ENCODE data around the gene NARS2. TPM values are rescaled to one million over a fixed set of nuclear protein-coding genes. Genes with fewer than 3 reads are reported as not detected.
A peak's percentile ranks its signal among the peaks of the same experiment; 100 is the strongest.

The NARS2 gene
- total and polyA plus RNA-seq, 9 donors: 13.2 to 24.5 (median 17.1) TPM

GRCh38 chr11:78425399-78426070, 149.1 kb downstream of the NARS2 start:
- Histone ChIP-seq H3K4me3 (no peak overlapping the region), H3K36me3 (no peaks in the 10 kb centered on the region), H3K9me3 (no peaks in the 10 kb centered on the region), H3K4me1 (ENCODE audit: insufficient read depth) (peaks cover 7% of the 10 kb centered on the region), H3K27ac (peak overlapping the region in 1 of 2 donors; percentile 5), H3K27me3 (no peaks in the 10 kb centered on the region)
- intact Hi-C loops (cut with DNase I): loop anchor here in 2 of 4 donors (10.0 kb wide), 2 partner anchors 139 to 281 kb away; no protein-coding TSS in a partner anchor
- 6 to 9% (median 7%) methylated on average over 4 of the region's 4 CpGs for WGBS, 3 donors
- no peak for DNase-seq
- no peak for TF ChIP-seq CTCF (IDR thresholded peaks at IDR 0.05)
- no peak for TF ChIP-seq EP300 (IDR thresholded peaks at IDR 0.05)
- TF ChIP-seq POLR2A (IDR thresholded peaks at IDR 0.05): no peak

GRCh38 chr11:78424334-78425270, 150.1 kb downstream of the NARS2 start:
- Histone ChIP-seq H3K4me1 (ENCODE audit: insufficient read depth) (peaks cover 12% of the 10 kb centered on the region), H3K36me3 (no peaks in the 10 kb centered on the region), H3K27ac (no peak overlapping the region), H3K9me3 (no peaks in the 10 kb centered on the region), H3K27me3 (no peaks in the 10 kb centered on the region), H3K4me3 (no peak overlapping the region)
- no peak for DNase-seq
- TF ChIP-seq POLR2A (IDR thresholded peaks at IDR 0.05) (no peak), EP300 (IDR thresholded peaks at IDR 0.05) (no peak), CTCF (IDR thresholded peaks at IDR 0.05) (no peak)
- intact Hi-C loops (cut with DNase I): loop anchor here in 2 of 4 donors (10.0 kb wide), 2 partner anchors 140 to 280 kb away; no protein-coding TSS in a partner anchor
- 52 to 62% (median 56%) methylated on average over 7 of the region's 7 CpGs for WGBS, 3 donors

- Histone ChIP-seq H3K27me3 (no peaks in the 10 kb centered on the region), H3K36me3 (no peaks in the 10 kb centered on the region), H3K4me3 (no peak overlapping the region), H3K4me1 (ENCODE audit: insufficient read depth) (peaks cover 12% of the 10 kb centered on the region), H3K27ac (no peak overlapping the region), H3K9me3 (no peaks in the 10 kb centered on the region)
- intact Hi-C loops (cut with DNase I): loop anchor here in 2 of 4 donors (10.0 kb wide), 2 partner anchors 142 to 278 kb away; no protein-coding TSS in a partner anchor
- TF ChIP-seq EP300 (IDR thresholded peaks at IDR 0.05): no peak
- no peak for TF ChIP-seq CTCF (IDR thresholded peaks at IDR 0.05)
- no peak for TF ChIP-seq POLR2A (IDR thresholded peaks at IDR 0.05)
- 63 to 69% (median 67%) methylated on average over 2 of the region's 2 CpGs for WGBS, 3 donors
- DNase-seq: no peak
Measured at GRCh38 chr11:78423241-78423640, 151.4 kb downstream of the NARS2 start.

GRCh38 chr11:78420796-78421209, 153.9 kb downstream of the NARS2 start:
- no peaks in the 10 kb centered on the region for H3K27me3 ChIP-seq
- H3K27ac ChIP-seq: no peak overlapping the region
- intact Hi-C loops (cut with DNase I): loop anchor here in 2 of 4 donors (10.0 kb wide), 2 partner anchors 144 to 276 kb away; no protein-coding TSS in a partner anchor
- TF ChIP-seq EP300 (IDR thresholded peaks at IDR 0.05) (no peak), POLR2A (IDR thresholded peaks at IDR 0.05) (no peak)
- peaks cover 8% of the 10 kb centered on the region for H3K4me1 ChIP-seq (ENCODE audit: insufficient read depth)
- 21 to 23% (median 22%) methylated on average over 9 of the region's 9 CpGs for WGBS, 3 donors
- H3K4me3 ChIP-seq: no peak overlapping the region
- no peaks in the 10 kb centered on the region for H3K36me3 ChIP-seq
- no peaks in the 10 kb centered on the region for H3K9me3 ChIP-seq
- DNase-seq: peak; percentile 51 to 74 (median 69)

Measured in ovary (tissue), 9 donors.